Measurements from ENCODE around the gene SOX30.

The SOX30 gene

GRCh38 chr5:157659868-157660660 lies 7.8 kb upstream of the SOX30 start:
- FAIRE-seq = no peak

- FAIRE-seq = no peak
Observed at GRCh38 chr5:157658893-157659292, 6.7 kb upstream of the SOX30 start.

GRCh38 chr5:157657516-157657915 lies 5.3 kb upstream of the SOX30 start:
- no peak for FAIRE-seq

- FAIRE-seq = no peak
Observed at GRCh38 chr5:157651623-157652376, 438 bp downstream of the SOX30 start.

GRCh38 chr5:157650991-157651611 lies 1.1 kb downstream of the SOX30 start:
- no peak for FAIRE-seq

GRCh38 chr5:157649101-157649500 lies 3.1 kb downstream of the SOX30 start:
- no peak for FAIRE-seq

GRCh38 chr5:157648275-157648990 lies 3.8 kb downstream of the SOX30 start:
- no peak for FAIRE-seq

GRCh38 chr5:157640406-157641066 lies 11.7 kb downstream of the SOX30 start:
- no peak for FAIRE-seq

GRCh38 chr5:157630341-157630740 lies 21.9 kb downstream of the SOX30 start:
- no peak for FAIRE-seq

GRCh38 chr5:157626831-157627230 lies 25.4 kb downstream of the SOX30 start:
- no peak for FAIRE-seq

- no peak for FAIRE-seq
Observed at GRCh38 chr5:157624144-157624543, 28.1 kb downstream of the SOX30 start.

GRCh38 chr5:157620776-157621175 lies 31.5 kb downstream of the SOX30 start:
- no peak for FAIRE-seq

- no peak for FAIRE-seq
Observed at GRCh38 chr5:157618191-157618765, 34.0 kb downstream of the SOX30 start.

GRCh38 chr5:157616785-157617184 lies 35.5 kb downstream of the SOX30 start:
- FAIRE-seq = no peak

GRCh38 chr5:157613385-157614245 lies 38.6 kb downstream of the SOX30 start:
- FAIRE-seq = no peak

GRCh38 chr5:157612581-157612980 lies 39.7 kb downstream of the SOX30 start:
- no peak for FAIRE-seq

GRCh38 chr5:157611571-157612476 lies 40.4 kb downstream of the SOX30 start:
- no peak for FAIRE-seq

- no peak for FAIRE-seq
Observed at GRCh38 chr5:157610990-157611389, 41.2 kb downstream of the SOX30 start.

GRCh38 chr5:157608972-157609565 lies 43.2 kb downstream of the SOX30 start:
- no peak for FAIRE-seq
